ENCODE results near the gene UGCG.
"Not testable (repeated sequence)": the region's sequence is repeated elsewhere in the genome, so short reads cannot be mapped to it uniquely, and the experiment has no call there.

Gene UGCG

DNA sequence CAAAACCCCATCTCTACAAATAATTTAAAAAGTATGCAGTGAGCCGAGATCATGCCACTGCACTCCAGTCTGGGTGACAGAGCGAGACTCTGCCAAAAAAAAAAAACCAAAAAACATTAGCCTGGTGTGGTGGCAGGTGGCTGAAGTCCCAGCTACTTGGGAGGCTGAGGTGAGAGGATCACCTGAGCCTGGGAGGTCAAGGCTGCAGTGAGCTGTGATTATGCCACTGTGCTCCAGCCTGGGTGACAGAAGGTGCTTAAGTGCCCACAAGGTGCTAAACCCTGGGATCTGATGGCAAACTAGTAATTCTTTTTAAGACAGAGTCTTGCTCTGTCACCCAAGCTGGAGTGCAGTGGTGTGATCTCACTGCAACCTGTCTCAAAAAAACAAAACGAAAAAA, 5.7 kb upstream of the UGCG start:
- DNase-seq (ENCODE audit: low read depth): not testable (repeated sequence)

DNA sequence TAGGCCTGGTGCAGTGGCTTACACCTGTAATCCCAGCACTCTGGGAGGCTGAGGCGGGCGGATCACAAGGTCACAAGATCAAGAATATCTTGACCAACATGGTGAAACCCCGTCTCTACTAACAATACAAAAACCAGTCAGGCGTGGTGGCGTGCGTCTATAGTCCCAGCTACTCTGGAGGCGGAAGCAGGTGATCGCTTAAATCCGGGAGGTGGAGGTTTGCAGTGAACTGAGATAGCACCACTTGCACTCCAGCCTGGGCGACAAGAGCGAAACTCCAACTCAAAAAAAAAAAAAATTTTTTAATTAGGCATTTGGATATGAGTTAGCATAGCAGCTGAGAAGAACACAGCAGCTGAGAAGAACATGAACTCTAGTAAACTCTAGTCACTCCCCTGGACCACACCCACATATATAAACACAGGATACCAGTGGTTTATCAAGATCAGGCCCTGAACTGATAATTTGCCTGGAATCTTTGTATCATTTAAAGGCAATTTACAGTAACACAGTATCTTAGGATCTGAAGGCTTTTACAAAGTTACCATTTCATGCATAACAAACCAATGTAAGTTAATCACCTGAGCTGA, 4.6 kb upstream of the UGCG start:
- DNase-seq (ENCODE audit: low read depth): no peak

DNA sequence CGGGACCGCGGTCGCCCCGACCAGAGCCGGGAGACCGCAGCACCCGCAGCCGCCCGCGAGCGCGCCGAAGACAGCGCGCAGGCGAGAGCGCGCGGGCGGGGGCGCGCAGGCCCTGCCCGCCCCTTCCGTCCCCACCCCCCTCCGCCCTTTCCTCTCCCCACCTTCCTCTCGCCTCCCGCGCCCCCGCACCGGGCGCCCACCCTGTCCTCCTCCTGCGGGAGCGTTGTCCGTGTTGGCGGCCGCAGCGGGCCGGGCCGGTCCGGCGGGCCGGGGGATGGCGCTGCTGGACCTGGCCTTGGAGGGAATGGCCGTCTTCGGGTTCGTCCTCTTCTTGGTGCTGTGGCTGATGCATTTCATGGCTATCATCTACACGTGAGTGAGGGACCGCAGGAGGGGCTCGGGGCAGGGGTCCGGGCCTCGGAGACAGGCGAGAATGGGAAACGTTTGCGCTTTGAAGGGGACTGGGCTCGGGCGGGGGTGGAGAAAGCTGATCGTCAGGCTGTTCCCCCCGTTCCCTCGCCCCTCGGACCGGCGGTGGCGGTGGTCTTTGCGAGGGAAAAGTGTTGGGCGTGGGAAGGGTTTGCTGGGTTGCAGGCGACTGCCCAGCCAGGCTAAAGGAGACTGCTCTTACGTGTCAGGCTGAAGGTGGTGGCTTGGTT, 457 bp downstream of the UGCG start:
- DNase-seq (ENCODE audit: low read depth): no peak

DNA sequence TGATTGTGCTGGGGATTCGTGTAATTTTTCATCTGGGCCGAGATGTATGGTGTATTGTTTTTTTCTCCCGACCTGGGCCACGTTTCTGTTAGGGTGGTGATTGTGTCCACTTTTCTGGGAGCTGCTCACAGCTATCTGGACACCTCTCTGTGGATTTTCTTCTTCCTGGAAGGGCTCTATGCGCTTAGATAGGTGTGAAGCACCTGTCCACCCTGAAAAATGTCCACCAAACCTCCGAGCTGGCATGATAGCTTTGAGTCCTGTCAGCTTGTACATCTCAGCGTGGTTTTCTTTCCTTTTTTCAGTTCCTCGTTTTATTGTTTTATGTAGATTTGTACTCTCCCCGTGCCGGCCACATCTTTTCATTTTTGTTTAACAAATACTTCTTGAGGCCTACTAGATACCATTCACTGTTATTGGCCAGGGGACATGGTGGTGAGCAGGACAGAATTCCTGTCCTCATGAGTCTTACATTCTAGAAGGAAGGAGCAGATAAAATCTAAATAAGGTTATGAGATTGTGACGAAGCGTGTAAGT, 1.1 kb downstream of the UGCG start:
- no peak for DNase-seq (ENCODE audit: low read depth)

DNA sequence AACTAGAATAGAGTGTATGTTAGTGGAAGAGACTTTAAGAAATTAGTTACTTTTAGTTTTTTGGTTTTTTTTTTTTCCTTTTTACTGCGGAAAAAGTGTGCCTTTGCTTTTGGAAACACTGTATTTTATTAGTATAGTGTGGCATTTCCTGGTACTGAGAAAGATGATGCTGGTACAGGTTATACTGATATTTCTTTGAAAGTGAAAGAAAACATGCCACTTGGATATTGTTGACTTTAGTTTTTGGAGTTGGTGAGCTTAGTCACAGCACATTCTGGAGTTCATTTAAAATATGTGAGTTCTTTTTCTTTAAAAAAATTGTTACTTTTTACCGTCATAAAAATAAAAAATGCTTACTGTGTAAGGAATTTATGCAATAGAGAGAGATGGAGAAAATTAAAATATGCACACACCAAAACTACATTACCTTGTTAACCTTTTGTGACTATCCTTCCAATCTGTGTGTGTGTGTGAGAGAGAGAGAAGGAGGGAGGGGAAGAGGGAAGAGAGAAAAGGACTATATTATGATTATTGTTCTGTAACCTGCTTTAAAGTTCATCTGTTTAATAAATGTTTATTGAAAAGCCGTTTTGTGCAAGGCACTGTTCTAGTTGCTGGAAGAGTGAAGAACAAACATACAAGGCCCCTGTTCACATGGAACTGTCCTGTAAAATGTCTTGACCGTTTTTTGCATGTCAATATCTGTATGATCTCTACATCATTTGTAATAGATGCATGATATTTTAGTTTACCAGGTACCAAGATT, 1.9 kb downstream of the UGCG start:
- no peak for DNase-seq (ENCODE audit: low read depth)

DNA sequence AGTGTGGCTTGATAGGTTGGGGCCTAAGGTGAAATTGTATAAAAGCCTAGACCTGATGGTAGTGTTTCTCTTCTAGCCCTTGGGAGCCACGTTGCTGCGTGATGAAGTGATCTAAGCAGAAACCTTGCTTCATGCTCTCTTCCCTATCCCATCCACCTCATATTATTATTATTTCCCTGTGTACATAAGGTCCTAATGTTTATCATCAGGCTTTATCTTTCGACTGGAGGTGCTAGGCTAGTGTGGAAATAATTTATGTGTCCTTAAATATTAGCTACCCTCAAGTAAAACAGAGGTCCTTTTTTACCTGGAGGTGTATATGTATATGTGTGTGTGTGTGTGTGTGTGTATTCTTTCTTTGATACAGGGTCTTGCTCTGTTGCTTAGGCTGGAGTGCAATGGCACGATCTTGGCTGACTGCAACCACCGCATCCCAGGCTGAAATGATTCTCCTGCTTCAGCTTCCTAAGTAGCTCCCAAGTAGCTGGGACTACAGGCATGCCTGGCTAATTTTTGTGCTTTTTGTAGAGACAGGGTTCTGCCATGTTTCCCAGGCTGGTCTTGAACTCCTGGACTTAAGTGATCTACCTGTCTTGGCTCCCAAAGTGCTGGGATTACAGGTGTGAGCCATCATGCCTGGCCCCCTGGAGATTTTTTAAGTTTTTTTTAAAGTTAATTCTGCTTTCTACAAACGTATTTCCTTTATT, 3.7 kb downstream of the UGCG start:
- no peak for DNase-seq (ENCODE audit: low read depth)

DNA sequence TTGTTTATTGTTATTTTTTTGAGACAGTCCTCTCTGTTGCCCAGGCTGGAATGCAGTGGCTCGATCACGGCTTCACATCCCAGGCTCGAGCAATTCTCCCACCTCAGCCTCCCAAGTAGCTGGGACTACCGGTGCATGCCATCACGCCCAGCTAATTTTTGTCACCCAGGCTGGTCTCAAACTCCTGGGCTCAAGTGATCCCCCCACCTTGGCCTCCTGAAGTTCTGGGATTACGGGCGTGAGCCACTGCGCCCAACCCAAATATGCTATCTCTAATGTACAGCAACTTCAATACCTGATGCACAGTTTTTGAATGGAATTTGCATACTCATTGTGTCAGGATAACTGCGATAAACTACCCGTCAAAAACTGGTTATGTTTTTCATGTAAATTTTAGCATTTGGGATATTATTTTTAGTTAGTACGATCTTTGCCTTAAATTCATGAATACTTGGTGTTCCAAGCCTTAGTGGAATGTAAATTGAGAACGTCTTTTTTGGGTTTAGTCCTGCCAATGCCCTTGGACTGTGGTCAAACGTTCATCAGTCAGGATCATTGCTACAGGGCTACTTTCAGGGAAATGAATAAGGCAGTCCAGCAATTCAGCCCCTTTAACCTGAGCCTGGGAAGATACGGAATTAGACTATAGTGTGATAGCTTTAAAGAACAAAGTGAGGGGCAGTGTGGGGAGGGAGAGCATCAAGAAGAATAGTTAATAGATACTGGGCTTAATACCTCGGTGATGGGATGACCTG, 4.4 kb downstream of the UGCG start:
- no peak for DNase-seq (ENCODE audit: low read depth)

DNA sequence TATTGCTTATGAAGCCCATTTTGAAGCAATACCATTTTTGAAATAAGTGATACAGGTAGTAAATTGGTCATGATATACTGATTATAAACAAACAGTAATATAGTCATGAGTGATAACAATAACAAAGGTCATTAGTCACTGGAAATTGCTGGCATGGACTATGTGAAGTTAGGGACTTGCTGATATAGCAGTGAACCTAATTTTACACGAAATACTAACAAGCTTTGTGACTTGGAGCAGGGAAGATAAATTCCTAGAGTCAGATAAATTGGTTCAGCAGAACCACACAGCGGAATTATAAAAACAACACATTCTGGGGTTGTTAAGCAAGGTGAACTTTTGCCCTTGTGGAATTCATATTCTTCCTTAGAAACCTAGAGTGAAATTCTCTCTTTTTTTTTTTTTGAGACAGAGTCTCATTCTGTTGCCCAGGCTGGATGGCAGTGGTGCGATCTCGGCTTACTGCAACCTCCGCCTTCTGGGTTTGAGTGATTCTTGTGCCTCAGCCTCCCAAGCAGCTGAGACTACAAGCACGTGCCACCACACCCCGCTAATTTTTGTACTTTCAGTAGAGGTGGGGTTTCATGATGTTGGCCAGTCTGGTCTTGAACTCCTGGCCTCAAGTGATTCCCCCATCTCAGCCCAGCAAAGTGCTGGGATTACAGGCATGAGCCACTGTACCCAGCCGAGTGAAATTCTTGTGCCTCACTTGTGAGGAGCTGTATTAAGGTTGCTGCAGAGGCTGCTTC, 6.0 kb downstream of the UGCG start:
- DNase-seq (ENCODE audit: low read depth): no peak

DNA sequence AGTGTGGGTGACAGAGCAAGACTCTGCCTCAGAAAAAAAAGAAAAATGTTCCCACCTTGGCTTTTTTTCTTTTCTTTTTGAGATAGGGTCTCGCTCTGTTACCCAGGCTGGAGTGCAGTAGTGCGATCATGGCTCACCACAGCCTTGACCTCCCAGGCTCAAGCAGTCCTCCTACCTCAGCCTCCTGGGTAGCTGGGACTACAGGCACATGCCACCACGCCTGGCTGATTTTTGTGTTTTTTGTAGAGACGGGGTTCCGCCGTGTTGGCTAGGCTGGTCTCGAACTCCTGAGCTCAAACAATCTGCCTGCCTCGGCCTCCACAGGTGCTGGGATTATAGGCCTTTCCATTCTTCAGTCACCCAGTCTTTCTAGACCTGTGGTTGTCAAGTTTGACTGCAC, 6.9 kb downstream of the UGCG start:
- not testable (repeated sequence) for DNase-seq (ENCODE audit: low read depth)

DNA sequence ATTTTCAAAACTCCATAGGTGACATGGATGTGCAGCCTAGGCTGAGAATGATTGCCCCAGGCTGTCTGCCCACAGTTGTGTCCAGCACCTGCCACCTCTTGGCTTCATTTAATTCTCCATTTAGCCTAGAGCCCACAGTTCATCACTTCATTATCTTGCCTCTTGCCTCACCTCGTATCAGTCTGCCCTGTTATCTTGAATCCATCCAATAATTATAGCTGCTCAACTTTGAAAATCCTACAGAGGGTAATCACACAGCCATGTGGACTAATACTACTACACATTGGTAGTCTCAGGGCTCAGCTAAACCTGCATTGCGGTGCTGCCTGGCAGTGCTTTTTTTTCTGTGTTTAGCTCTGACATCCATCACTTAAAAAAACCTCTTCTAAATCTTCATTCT, 7.4 kb downstream of the UGCG start:
- no peak for DNase-seq (ENCODE audit: low read depth)

DNA sequence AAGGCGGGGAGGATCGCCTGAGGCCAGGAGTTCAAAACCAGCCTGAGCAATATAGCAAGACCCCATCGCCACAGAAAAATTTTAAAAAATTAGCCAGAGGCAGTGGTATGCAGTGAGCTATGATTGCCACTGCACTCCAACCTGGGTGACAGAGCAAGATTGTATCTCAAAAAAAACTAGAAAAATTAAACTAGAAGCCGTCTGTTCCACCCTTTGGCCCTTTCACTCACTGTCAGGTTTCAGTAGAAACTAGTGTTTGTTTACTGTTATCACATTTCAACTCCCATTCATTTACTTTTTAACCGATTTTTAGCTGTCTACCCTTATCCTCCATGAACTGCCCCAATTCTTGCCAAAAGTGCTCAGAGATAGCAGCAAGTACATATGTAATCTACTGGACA, 8.3 kb downstream of the UGCG start:
- DNase-seq (ENCODE audit: low read depth): no peak

DNA sequence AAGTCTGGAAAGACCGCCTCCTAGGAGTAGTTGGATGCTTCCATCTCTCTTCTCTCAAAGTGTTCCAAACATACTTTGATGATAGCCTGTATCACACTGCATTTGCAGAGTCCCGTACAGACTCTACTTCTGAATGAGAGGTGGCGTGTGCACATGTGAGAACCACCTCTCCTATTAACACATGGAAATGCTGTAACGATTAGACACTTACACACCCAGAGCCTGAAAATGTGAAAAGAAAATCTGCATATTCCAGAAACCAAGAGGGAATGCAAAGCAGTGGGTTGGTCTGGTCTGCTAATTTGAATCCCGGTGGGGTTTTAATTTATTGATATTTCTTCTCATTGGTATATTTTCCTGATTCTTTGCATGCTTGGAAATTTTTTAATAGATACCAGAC, 10.5 kb downstream of the UGCG start:
- no peak for DNase-seq (ENCODE audit: low read depth)

DNA sequence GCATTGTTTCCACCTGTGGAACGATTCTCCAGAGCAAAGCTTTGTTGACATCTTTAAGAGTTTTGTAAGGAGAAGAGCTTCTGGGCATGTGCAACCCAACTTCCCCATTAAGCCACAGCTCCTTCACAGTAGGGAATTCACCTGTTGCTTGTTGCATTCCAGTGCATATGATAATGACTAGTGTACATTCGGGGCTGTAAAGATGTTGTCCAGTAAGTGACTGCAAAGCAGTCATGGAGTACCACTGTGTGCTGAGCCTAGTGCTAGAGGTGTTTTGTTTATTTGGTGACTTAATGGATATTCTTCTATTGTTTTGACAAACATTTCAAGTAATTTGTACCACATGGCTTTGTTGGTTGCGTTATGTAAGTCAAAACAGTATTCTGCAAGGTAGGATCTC, 12.8 kb downstream of the UGCG start:
- no peak for DNase-seq (ENCODE audit: low read depth)

DNA sequence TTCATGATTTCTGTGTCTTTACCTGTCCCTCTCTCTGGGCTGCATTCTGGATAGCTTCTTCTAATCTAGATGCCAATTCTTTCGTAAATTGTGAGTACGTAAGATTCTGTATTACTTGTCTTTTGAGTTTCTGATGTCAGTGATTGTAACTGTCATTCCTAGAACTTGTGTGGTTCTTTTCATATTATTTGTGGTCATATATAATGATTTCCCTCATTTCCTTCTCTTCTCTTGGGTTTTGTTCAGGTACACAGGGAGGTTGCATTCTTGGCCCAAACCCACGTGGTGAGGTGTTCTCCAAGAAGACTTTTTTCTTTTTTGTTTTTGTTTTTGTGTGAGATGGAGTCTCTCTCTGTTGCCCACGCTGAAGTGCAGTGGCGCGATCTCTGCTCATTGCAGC, 13.8 kb downstream of the UGCG start:
- DNase-seq (ENCODE audit: low read depth): no peak

DNA sequence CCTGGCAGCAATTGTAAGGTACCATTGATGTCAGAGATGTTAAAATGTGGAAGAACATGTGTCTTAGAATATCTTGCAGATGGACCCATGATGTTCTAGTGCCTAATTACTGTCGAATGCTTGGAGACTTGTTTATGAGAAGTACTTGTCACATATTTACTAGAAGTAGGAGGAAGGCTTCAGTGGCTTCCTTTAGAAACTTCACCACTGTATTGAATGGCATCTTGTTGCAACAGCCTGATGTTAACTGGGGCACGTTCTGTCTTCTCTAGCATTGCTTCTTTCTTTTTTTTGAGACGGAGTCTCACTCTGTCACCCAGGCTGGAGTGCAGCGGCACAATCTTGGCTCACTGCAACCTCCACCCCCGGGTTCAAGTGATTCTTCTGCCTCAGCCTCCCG, 16.5 kb downstream of the UGCG start:
- DNase-seq (ENCODE audit: low read depth): no peak

DNA sequence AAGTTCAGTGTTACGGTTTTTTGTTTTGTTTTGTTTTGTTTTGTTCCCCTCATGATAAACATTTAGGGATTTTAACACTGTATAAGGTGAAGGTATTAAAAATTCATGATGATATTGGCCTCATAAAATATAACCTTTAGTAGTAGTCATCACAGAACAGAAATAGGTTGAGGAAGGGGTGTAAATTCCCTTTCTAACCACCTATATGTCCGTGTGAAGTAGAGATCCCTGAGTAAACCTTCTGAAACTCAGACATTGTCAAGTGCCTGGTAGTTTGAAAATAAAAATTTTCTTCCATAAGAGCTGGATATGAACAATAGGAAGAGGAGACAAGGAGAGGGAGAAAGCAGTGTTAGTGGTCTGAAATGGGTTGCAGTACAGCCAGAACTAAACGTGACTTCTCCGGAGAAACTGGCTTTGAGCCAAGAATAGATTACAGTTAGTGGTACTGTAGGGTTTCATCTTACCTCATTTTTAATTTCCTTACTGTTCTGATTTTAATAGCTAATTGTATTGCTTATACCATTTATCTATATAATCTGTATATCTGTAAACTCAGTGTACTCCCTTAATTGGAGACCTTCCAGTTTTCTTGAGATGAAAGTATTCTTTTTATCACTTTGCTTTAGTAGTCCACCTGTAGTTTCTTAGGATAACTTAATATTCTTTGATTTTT, 18.3 kb downstream of the UGCG start:
- no peak for DNase-seq (ENCODE audit: low read depth)

DNA sequence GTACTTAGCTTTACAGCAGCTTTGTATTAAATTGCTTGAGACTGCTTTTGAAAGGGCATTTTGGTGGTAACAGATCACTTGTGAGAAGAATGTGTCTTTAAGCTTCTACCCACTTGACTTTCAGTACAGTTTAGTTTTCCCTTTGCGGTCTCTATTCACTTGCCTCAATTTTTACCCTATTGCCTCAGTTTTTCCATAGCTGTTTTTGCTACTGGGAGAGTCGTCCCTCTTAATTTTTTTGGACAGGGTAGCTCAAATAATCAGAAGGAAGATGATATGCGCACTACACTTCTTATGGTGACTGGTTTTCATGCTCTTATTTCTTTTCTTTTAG, 18.8 kb downstream of the UGCG start:
- DNase-seq (ENCODE audit: low read depth): no peak

DNA sequence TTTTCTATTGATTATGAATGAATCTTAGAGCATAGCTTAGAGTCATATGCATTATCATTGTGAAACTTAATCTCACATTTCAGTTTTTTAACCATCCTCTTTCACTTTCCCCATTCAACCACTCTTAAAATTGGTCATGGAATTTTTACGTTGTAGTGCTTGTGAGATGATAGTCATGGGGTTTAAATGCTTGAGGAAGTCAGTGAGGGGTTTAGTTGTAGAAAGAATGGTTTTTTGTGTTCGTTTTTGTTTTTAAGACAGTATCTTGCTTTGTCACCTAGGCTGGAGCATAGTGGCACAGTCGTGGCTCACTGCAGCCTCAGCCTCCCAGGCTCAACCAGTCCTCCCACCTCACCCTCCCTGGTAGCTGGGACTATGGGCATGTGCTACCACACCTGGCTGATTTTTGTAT, 19.6 kb downstream of the UGCG start:
- DNase-seq (ENCODE audit: low read depth): no peak

DNA sequence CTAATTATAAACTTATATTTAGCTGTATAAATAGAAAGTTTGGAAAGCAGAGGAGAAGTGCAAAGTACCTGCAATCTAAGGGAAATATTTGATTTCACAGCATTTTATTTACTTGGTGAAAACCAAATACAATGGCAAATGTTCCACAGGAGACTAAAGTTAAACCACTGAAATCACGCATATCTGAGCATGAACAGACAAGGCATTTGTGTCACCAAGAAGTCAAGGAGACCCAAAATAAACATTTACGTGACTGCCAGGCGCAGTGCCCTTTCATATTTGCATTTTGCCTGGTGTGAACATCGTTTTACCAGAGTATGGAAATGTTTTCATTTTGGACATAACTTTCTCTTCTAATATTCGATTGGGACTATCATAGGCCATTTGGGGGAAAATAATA, 20.6 kb downstream of the UGCG start:
- no peak for DNase-seq (ENCODE audit: low read depth)

DNA sequence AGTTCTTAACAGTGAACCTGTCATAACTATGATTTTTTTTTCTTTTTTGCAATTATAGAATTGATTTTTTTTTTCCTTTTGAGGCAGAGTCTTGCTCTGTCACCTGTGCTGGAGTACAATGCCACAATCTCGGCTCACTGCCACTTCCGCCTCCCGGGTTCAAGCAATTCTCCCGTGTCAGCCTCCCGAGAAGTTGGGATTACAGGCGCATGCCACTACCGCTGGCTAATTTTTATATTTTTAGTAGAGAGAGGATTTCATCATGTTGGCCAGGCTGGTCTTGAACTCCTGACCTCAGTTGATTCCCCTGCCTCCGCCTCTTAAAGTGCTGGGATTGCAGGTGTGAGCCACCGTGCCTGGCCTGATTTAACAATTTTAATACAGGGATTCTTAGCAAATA, 21.4 kb downstream of the UGCG start:
- DNase-seq (ENCODE audit: low read depth): no peak

DNA sequence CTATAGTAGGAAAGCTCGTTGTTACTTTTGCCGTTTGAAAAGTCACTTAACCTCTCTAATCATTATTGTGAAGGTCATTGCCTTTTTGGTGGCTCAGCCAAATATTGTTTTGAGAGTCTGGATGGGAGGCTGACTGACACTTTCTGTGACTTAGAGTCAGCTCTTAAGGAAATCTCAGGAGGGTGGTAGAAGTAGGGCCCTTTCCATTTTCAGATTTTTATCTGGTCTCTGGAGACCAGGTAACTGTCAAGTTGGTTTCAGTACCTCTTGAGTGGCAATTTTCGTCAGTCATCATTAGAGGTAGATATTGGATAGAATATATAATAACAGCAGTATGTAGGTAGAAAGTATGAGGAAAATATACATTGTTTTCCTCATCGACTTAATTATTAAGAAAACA, 23.3 kb downstream of the UGCG start:
- DNase-seq (ENCODE audit: low read depth): no peak

All from GM04503 (cell line).